DMS 273 treated with DMSO at 0.1 percent for 48 hours (cell line): ENCODE measurements around the gene ZNF136.
A peak's percentile ranks its signal among the peaks of the same experiment; 100 is the strongest.

ENCODE experiments used
- DNase-seq: peaks from one replicate; lab custom pipeline; 2025; lab: John Stamatoyannopoulos, UW

The ZNF136 gene

DNA sequence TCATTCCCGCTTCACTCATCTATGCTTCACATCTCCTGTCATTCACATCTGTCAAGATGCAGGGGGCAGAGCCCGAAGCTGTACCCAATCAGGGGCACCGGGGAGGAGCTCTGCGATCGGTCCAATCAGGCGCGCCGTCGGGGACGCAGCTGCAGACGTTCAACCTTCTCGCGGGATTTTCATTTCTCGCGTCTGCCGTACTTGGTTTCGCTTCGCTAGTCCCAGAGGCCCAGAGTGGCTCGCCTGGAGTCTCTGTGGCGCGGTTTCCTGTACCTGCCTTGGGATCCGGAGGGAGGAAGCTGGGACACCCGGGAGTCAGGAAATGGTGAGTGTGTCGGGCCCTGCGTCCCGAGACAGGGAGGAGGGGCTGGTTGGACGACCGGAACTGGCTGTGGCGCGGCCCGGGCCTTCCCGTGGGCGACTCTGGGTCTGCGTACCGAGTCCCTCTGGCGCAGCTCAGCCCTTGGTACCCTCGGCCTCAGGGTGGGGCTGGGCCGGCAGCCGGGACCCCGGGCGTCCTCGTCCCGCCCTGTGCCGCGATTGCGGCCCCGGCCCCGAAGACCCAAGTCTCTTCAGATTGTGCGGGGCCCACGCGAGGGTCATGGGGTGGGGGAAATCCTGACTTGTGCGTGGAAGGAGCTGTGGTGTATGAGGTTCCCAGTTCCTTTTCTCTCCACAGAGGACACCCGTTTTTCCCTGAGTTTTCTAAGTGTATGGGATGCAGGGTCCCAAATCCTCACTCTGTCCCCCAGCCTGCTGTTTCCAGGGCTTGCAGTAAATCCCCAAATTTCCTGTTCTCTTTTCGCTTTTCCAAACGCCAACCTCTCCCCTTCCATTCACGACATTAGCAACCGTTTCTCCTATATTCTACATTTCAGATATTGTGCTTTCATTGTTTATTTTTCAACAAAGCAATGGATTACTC is at the start of gene ZNF136:
TSS of gene ZNF136 (plus strand) at position 215 of the 925 bp plus-strand sequence. CDS start at position 323, 108 bp downstream.
- peak; percentile 93 for DNase-seq

DNA sequence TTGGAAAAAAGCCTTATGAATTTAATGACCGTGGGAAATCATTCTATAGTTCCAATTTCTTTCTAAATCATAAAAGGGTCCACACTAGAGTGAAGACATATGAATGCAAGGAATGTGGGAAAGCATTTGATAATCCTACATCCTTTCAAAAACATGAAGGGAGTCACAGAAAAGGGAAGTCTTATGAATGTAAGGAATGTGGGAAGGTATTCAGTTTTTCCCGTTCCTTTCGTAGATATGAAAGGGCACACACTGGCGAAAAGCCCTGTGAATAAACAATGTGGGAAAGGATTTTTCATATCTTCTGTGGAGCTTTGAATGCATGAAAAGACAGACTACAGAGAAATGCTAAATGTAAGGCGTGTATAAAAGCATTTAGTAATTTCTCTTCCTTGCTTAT is 49.8 kb upstream of the ZNF136 start:
- DNase-seq, result no peak

- no peak for DNase-seq
These were observed 45.5 kb upstream of the ZNF136 start for GRCh38 chr19:12117201-12117970.

DNA sequence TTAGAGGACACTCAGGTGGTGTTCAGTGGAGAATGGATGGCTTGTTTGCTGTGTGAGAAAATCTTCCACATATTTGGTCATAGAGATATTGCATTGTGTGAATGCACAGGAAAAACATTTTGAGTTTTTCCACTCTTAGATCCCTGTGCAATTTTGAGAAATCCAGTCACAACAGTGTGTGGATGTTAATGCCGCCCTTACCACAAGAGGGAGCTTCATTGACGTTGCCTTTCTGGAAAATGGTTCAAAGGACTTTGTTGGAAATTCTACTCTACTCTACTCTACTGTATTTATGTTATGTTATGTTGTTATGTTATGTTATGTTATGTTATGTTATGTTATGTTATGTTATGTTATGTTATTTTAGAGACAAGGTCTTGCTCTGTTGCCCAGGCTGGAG is 36.2 kb upstream of the ZNF136 start:
- no peak for DNase-seq

DNA sequence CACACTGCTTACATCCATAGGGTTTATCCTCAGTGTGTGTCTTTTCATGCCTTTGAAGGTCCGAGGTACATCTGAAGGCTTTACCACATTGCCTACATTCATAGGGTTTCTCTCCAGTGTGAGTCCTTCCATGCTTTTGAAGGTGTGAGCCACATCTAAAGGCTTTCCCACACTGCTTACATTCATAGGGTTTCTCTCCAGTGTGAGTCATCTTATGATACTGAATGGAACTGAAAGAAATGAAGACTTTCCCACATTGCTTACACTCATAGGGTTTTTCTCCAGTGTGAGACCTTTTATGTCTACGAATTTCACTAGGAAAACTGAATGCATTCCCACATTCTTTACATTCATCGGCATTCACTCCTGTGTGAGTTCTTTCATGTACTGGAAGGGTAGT is 29.8 kb upstream of the ZNF136 start:
- DNase-seq, result no peak

GRCh38 chr19:12137221-12137940 is 25.5 kb upstream of the ZNF136 start:
- no peak for DNase-seq

DNA sequence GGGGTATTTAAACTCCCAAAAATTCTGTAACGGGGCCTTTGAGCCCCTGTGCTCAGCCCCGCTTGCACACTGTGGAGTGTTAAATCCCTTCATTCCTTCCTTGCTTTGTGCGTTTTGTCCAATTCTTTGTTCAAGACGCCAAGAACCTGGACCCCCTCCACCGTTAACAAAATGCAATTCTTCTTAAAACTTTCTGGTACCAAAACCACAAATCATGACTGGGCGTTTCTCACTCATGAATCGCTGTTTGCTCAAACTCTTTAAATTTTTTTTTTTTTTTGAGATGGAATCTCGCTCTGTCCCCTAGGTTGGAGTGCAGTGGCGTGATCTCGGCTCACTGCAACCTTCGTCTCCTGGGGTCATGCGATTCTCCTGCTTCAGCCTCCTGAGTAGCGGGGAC is 23.6 kb upstream of the ZNF136 start:
- DNase-seq, result no peak

DNA sequence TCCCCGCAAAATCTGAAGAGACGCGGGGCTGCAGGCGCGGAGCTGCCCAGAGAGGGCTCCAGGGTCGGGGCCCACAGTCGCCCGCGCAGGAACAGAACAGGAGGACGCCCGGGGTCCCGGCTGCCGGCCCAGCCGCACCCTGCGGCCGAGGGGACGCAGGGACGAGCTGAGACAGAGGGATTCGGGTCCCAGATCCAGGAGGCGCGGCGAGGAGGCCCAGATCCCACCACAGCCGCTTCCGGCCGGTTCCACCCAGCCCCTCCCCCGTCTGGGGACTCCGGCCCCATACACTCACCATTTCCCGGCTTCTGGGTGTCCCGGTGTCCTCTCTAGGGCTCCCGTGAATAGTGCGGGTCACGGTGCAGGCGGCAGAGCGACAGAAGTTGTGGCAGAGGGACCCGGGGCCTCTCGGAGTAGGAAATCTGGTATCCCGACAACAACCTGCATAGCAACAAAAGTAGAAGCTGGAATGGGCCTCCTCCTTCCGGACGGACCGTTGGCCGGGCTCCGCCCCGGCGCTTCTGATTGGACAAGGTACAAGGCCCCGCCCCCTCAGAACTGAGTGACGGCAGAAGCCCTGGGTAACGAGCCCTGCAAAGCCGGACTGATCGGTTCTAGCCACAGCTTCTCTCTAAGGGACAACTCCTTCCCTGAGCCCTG is 22.9 kb upstream of the ZNF136 start, which contains the start of gene ZNF20:
TSS of gene ZNF20 (minus strand) at position 466 of the 660 bp plus-strand sequence. CDS start at position 298, 168 bp downstream.
- DNase-seq, result peak; percentile 80

DNA sequence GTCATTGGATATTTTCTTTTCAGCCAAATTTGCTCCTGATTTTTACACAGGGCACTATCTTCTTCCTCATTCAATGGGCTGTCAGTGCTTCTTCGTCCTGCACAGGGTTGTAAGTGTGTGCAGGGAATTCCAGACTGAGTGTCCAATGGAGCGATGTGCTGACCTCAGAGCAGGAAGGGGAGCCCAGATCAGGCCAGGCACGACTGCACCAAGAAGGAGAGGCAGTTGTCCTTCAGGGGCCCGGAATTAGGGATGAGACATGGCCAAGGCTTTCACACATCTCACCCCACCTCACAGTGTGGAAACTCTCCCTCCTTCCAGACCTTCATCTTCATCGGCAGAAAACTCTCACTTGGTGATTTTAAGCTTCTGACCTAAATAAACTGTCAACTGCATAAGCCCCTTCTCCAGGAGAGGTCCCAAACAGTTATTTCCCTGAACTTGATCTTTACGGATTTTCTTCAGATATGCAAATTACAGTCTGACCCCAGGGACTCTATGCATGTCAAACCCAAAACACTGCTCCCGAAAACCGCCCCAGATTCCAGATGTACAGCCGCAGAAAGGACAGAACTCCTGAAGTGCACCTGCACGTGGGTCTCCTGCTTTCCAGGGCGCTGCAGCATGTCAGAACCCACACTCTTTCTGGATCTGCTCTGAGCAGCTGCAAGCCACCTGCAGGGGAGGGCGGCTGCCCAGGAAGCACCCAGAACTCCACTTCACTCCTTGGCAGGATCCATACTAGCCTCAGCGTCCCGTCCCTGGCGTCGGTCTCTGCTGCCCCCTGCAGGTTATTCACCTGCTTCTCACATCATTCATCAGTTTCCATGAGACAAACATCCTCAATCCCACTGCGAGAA is 22.1 kb upstream of the ZNF136 start:
- DNase-seq, result peak; percentile 58

DNA sequence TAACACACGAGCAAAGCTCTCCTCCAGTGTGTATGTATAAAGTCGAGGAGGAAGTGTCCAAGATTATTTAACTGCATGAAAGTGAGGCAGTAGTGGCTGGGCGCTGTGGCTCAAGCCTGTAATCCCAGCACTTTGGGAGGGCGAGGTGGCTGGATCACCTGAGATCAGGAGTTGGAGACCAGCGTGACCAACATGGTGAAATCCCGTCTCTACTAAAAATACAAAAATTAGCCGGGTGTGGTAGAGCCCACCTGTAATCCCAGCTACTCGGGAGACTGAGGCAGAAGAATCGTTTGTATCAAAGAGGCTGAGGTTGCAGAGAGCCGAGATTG is 21.5 kb upstream of the ZNF136 start:
- DNase-seq, result no peak

DNA sequence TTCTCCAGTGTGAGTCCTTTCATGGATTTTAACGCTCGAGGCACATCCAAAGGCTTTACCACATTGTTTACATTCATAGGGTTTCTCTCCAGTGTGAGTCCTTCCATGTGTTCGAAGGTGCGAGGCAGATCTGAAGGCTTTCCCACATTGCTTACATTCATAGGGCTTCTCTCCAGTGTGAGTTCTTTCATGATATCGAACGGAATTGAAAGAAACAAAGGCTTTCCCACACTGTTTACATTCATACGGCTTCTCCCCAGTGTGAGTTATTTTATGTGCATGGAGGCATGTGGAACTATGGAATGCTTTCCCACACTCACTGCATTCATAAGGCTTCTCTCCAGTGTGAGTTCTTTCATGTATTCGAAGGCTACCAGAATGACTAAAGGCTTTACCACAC is 17.5 kb upstream of the ZNF136 start:
- DNase-seq, result no peak

GRCh38 chr19:12155324-12155860 is 7.5 kb upstream of the ZNF136 start:
- DNase-seq, result no peak

DNA sequence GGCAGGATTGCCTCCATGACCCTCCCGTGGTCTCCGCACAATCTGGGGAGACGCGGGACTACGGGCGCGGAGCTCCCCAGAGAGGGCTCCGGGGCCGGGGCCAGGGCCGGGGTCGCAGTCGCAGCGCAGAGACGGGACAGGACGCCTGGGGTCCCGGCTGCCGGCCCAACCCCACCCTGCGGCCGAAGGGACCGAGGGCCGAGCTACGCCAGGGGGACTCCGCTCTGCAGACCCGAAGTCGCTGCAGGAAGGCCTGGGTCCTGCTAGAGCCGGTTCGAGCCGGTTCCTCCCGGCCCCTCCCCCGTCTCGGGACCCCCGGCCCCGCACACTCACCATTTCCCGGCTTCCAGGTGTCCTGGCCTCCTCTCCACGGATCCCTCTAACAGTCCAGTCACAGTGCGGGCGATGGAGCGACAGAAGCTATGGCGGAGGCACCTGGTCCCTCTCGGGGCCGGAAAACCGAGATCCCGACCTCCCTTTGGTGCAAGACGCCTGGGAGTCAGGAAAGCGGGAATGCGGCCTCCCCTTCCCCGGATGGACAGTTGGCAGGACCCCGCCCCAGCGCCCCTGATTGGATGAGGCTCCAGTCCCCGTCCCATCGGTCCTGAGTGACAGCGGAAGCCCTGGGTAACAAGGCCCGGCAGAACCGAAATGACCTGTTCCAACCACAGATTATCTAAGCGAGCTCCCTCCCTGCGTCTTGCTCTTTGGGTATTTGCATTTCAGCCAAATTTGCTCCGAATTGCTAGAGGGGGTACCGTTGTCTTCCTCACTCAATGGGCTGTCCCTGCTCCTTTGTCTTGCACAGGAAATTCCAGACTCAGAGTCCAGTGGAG is 6.5 kb upstream of the ZNF136 start, which contains the start of gene ZNF625:
TSS of gene ZNF625 (minus strand) at position 512 of the 836 bp plus-strand sequence. CDS start at position 336, 176 bp downstream.
- DNase-seq, result peak; percentile 85

GRCh38 chr19:12159773-12160414 is 3.0 kb upstream of the ZNF136 start:
- no peak for DNase-seq

DNA sequence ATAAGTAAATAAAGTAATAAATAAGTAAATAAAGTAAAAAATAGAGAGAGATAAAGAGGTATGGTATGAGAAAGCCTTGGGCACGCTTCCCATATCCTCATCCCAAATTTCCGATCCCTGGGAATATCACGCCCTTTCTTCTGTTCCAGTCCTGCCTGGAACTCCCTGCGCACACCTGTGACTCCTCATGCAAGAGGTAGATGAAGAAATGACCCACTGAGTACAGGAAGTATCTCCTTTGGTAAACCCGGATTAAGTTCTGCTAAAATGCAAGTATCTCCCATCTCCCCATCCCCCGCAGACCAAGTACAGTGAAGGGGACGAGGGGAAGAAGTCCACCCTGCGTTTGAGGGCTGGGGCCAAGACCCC is 399 bp upstream of the ZNF136 start:
- DNase-seq, result no peak

DNA sequence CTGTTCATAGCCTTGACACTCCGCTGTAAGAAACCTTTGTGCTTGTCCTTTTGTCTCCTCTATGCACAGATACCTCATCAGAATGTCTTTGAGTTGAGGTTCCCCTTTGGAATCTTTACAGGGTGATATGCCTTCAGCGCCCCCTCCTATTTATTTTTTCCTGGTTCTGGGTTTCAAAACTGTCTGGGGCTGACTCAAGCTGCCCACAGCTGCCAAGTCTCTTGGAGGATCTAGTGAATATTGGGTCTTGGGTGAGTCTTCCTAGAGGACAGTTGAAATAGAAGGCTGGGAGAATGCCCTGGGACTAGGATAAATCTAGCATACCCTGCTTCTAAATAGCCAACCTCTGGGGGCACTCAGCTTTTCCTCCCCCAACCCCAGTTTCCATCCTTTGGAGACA is 930 bp downstream of the ZNF136 start:
- no peak for DNase-seq

DNA sequence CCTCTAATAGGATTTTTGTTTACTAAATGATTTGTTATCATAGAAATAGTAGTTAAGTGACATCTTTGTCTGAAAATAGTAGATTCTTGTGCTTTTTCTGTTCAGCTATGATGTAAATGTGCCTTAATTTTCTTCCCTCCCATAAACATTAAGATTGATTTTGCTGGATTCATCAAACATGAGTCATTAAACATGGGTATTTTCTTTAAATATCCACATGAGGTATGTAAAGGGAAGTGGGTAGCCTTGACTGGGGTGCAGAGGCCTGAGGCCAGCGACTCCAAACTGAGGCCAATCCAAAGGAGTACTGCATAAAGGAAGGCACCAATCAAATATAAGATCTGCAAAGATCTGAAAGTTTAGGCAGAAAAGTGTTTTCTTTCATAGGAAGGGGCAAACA is 3.7 kb downstream of the ZNF136 start:
- no peak for DNase-seq

DNA sequence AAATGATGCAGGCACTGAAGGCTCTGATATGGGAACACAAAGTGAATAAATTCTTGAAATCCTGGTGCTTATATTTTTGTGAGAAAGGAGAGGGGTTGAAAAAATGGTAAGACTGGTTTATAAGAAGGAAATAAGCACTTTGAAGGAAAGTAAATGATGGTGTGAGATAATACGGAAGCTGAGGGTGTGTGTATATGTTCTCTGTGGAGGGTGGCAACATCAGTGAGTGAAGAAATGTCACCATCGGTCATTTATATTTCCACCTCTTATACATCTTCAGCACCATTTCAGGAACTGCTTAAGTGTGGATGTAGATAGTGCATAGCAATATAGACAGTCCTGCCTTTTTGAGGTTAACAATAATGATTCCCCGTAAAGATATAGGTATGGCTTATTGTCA is 17.5 kb downstream of the ZNF136 start:
- no peak for DNase-seq

GRCh38 chr19:12187625-12188024 is 24.7 kb downstream of the ZNF136 start:
- no peak for DNase-seq
